Heart right ventricle (tissue), 16 donors: ENCODE results near the gene PDZD8. TPM values are rescaled to one million over a fixed set of nuclear protein-coding genes. Genes with fewer than 3 reads are reported as not detected.

Experiments used
- ATAC-seq, 8 donors: fragments of 200-7000 bp; cut with Tn5 transposase; one replicate each; pipeline ENCODE4 v1.9.1; 2020; ENCODE audit warnings: mild to moderate bottlenecking in 8 of 8, moderate library complexity in 8 of 8, moderate number of reproducible peaks in 1 of 8
- DNase-seq, 2 donors: peaks; one replicate each; pipeline ENCODE4 v3.0.0-alpha.2; 2020
- H3K27ac ChIP-seq, 10 donors: fragments of 200-600 bp; sonication (generic) in 2 of 10; one replicate each; pipeline versions ENCODE4 v1.5.0 to v1.8.0; 2020 to 2022; ENCODE audit warnings: mild to moderate bottlenecking in 3 of 10
- H3K27me3 ChIP-seq, 7 donors: fragments of 200-600 bp; one replicate each; pipeline ENCODE4 v1.8.0; 2021 to 2022; ENCODE audit warnings: mild to moderate bottlenecking in 2 of 7
- H3K36me3 ChIP-seq, 9 donors: fragments of 200-600 bp; sonication (generic) in 1 of 9; one replicate each; pipeline versions ENCODE4 v1.5.0 to v1.8.0; 2020 to 2022; ENCODE audit warnings: mild to moderate bottlenecking in 2 of 9
- H3K4me1 ChIP-seq, 9 donors: fragments of 200-600 bp; sonication (generic) in 1 of 9; one replicate each; pipeline versions ENCODE4 v1.5.0 to v1.8.0; 2020 to 2022; ENCODE audit warnings: mild to moderate bottlenecking in 4 of 9
- H3K4me3 ChIP-seq, 10 donors: fragments of 200-600 bp; sonication (generic) in 2 of 10; one replicate each; pipeline versions ENCODE4 v1.5.0 to v1.8.0; 2020 to 2022; ENCODE audit warnings: mild to moderate bottlenecking in 7 of 10, moderate library complexity in 2 of 10
- H3K9me3 ChIP-seq, 11 donors: fragments of 200-600 bp in 10 of 11; sonication (generic) in 2 of 11; one replicate each; pipeline versions ENCODE4 v1.5.0 to v1.8.0; 2013 to 2022; ENCODE audit warnings: mild to moderate bottlenecking in 2 of 11, control low read depth in 1 of 11, moderate library complexity in 1 of 11
- CTCF ChIP-seq, 9 donors: fragments of 200-600 bp; sonication (generic) in 2 of 9; IDR thresholded peaks; one replicate each; pipeline versions ENCODE4 v1.5.0 to v1.8.0; 2021 to 2022; ENCODE audit warnings: antibody characterized with exemption in 9 of 9, mild to moderate bottlenecking in 5 of 9, moderate library complexity in 1 of 9
- WGBS, 2 donors: extraction: QIAGEN DNeasy Blood & Tissue Kit; methylation state at CpG; one replicate each; pipeline ENCODE4 v1.1.7; 2013; ENCODE audit warnings: inconsistent platforms in 1 of 2; 5-methylcytosine and 5-hydroxymethylcytosine counted together
- intact Hi-C, 10 donors: fragments of 100-400 bp; cut with DNase I; formaldehyde crosslinking; loops; one replicate each; pipeline versions ENCODE4 v1.11.1 to v1.14.2; 2022
- polyA plus RNA-seq, 2 donors: library from polyadenylated mRNA; stranded (reverse); fragments of 200-250 nt; gene quantifications; one replicate each; pipeline ENCODE4 v1.2.3, GENCODE V29; 2013
- total RNA-seq, 10 donors: library from RNA; stranded (reverse); fragmentation: NEBNext Ultra II Directional in 3 of 10; extraction: Animal tissue kit (Norgen Biotek cat#: 25700) in 3 of 10; gene quantifications; one replicate each; pipeline versions ENCODE4 v1.2.1 to v1.2.4, GENCODE V29; 2021 to 2023
- donor health status: Arrhythmogenic right ventricular cardiomyopathy.
- donor health status: ischemic (EF 13 %, LVEDD 7.1; RV severe dilation, severe dysfunction).
- donor health status: healthy with polysubstance abuse.
- donor health status: DM: no; HTN: yes; CAD: no.
- donor health status: DM: no; HTN: no; CAD: no.
- donor health status: ischemic (EF 25% LVEDD 6.9; RV normal size, moderate dysfunction).
- donor health status: ischemic (EF 25% LVEDD 5.7; RV mildly dilated, moderate dysfunction).
- donor health status: healthy.
- donor health status: DM: yes; HTN: yes; CAD: no.
- donor health status: Ischemic cardiomyopathy.
- donor health status: ischemic (EF 35%, LVEDD 5.7; RV mildly dilated, moderate dysfunction).
- donor health status: nonischemic (EF 11% LVEDD 7.7; RV severe dilation, severe dysfunction).
- donor health status: DM: yes; HTN: yes; CAD: no.
- donor health status: PGD.
- donor health status: ischemic (EF 29% LVEDD 5.4; RV normal size, mild dysfunction).
- donor health status: nonischemic (EF 23%, LVEDD 6.1; RV moderate dilation, normal function).

Gene PDZD8
- total and polyA plus RNA-seq, 12 donors = 2.0 to 31.3 (median 22.7) TPM

- Histone ChIP-seq H3K4me1 (no peaks in the 10 kb centered on the region), H3K27me3 (peaks cover 0 to 14% (median 0%) of the 10 kb centered on the region in 7 donors), H3K36me3 (no peaks in the 10 kb centered on the region), H3K9me3 (peaks cover 0 to 7% (median 0%) of the 10 kb centered on the region in 11 donors), H3K27ac (no peak overlapping the region), H3K4me3 (no peak overlapping the region)
- WGBS, 2 donors = 35 to 48% methylated on average over 3 of the region's 3 CpGs
- no peak for ATAC-seq
- no peak for DNase-seq
- no peak for TF ChIP-seq CTCF (IDR thresholded peaks at IDR 0.05)
- intact Hi-C loops = no loop called here
Measured at GRCh38 chr10:117417196-117417595, 42.0 kb upstream of the PDZD8 start.

DNA sequence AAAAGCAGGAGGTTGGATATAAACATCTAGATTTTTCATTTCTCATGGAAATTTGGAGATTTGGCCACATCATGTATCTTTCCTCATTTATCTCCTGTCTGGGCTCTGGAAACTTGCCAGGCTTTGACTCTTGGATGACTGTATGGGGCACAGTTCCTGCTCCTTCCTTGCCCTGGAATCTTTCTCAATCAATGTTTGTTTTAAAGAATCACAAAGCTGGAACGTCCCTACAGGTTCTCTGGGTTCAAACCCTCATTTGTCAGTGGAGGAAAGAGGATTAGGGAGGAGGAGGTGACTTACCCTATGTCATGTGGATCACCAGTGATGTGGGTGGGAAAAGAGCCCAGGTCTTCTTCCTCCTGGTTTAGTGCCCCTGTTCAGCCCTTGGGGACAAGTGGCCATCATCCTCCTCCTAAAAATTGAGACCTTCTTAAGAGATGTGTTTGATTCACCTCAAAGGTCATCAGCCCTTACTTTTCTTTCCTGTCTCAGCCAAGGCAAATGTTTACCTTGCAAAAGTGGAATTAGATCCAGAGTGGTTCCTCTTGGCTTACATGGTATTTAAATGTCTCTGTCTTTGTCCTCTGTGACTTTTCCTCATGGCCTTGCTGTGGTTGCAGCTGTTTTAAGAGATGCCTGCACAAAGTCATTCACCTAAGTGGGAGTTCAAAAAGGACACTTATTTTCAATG, 38.8 kb upstream of the PDZD8 start:
- no peak overlapping the region for H3K27ac ChIP-seq
- DNase-seq (no peak), ATAC-seq (no peak)
- H3K4me3 ChIP-seq = no peak overlapping the region
- no peaks in the 10 kb centered on the region for H3K36me3 ChIP-seq
- H3K4me1 ChIP-seq = peaks cover 0 to 4% (median 0%) of the 10 kb centered on the region in 9 donors
- H3K9me3 ChIP-seq = no peaks in the 10 kb centered on the region
- peaks cover 0 to 5% (median 0%) of the 10 kb centered on the region in 7 donors for H3K27me3 ChIP-seq
- no peak for TF ChIP-seq CTCF (IDR thresholded peaks at IDR 0.05)
- intact Hi-C loops = no loop called here
- 36 to 40% methylated on average over 1 of the region's 1 CpG for WGBS, 2 donors

DNA sequence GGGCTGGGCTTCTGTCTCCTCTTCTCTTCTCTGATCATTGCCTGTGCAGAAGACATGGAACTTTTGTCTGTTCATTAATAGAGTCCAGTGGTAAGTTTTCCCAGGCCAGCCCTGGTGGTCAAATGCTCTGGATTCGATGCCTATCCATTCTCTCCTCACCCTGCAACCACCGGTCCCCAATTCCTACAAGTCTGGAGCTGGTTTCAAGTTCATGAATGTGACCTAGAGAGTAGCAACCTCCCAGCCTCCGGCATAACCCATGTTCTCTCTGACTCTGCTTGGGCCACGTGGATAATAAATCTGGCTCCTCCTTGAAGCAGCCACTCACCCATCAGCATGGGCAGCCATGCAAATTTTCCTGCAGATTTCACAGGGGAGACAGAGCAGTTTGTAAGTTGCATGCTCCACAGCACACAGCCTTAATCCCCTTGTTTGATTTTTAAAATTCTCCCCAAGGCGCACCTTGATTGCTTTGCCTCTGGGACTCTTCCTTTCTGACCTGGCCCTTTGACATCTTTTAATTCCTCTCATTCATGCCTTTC, 37.3 kb upstream of the PDZD8 start:
- Histone ChIP-seq H3K9me3 (no peaks in the 10 kb centered on the region), H3K4me1 (peaks cover 0 to 4% (median 0%) of the 10 kb centered on the region in 9 donors), H3K4me3 (no peak overlapping the region), H3K36me3 (no peaks in the 10 kb centered on the region), H3K27ac (no peak overlapping the region), H3K27me3 (peaks cover 0 to 5% (median 0%) of the 10 kb centered on the region in 7 donors)
- 85% methylated on average over 5 of the region's 5 CpGs for WGBS, 2 donors
- no peak for DNase-seq
- TF ChIP-seq CTCF (IDR thresholded peaks at IDR 0.05) = no peak
- intact Hi-C loops = no loop called here
- no peak for ATAC-seq

- WGBS, 2 donors = 60 to 64% methylated on average over 8 of the region's 8 CpGs
- intact Hi-C loops = no loop called here
Measured at GRCh38 chr10:117411479-117412399, 36.5 kb upstream of the PDZD8 start.

More at GRCh38 chr10:117411479-117412399, 36.5 kb upstream of the PDZD8 start:
- ATAC-seq = no peak
- no peak for DNase-seq
- no peak for TF ChIP-seq CTCF (IDR thresholded peaks at IDR 0.05)
- H3K36me3 ChIP-seq = no peaks in the 10 kb centered on the region
- peaks cover 0 to 4% (median 0%) of the 10 kb centered on the region in 9 donors for H3K4me1 ChIP-seq
- H3K27ac ChIP-seq = no peak overlapping the region
- no peaks in the 10 kb centered on the region for H3K9me3 ChIP-seq
- H3K4me3 ChIP-seq = no peak overlapping the region
- H3K27me3 ChIP-seq = peaks cover 0 to 5% (median 0%) of the 10 kb centered on the region in 7 donors
